Loucy (cell line): ENCODE data around the gene IRAK1.

Experiments used
- CTCF ChIP-seq: fragments of 200-600 bp; sonication (generic); conservative IDR thresholded peaks from 2 replicates; pipeline ENCODE4 v1.5.1; 2014; ENCODE audit warnings: mild to moderate bottlenecking, antibody characterized with exemption, low read length
- EZH2phosphoT487 ChIP-seq: fragments of 200-600 bp; IDR thresholded peaks from 2 replicates; pipeline ENCODE4 v1.6.1; 2018; ENCODE audit warnings: antibody characterized with exemption, mild to moderate bottlenecking, moderate library complexity, borderline replicate concordance

DNA sequence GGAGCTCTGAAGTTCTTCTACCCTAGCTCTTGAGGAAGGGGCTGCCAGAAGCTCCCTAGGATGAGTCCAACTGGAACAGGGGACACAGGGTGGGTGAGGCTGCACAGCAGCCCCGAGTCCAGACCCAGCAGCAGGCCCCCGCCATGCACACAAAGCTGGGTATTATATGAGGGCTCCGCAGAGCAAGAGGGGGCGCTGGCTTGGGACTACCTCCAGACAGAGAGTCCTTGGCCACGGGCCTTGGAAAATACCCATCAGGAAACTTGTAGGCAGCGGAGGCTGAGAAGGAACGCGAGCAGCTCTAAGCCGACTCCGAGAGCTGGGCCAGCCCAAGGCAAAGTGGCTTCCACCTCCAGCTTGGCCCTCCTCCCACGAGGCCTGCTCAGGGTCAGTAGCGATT lies 56.2 kb downstream of the IRAK1 start:
- TF ChIP-seq CTCF (no peak), EZH2phosphoT487 (no peak)
